ENCODE measurements around the gene CDH16. TPM values are rescaled to one million over a fixed set of nuclear protein-coding genes. Genes with fewer than 3 reads are reported as not detected.
A peak's percentile ranks its signal among the peaks of the same experiment; 100 is the strongest.

CDH16 gene
- total RNA-seq, 6 donors from 2014 or later: 0.40 to 1.8 (median 1.7) TPM; not detected in 3

DNA sequence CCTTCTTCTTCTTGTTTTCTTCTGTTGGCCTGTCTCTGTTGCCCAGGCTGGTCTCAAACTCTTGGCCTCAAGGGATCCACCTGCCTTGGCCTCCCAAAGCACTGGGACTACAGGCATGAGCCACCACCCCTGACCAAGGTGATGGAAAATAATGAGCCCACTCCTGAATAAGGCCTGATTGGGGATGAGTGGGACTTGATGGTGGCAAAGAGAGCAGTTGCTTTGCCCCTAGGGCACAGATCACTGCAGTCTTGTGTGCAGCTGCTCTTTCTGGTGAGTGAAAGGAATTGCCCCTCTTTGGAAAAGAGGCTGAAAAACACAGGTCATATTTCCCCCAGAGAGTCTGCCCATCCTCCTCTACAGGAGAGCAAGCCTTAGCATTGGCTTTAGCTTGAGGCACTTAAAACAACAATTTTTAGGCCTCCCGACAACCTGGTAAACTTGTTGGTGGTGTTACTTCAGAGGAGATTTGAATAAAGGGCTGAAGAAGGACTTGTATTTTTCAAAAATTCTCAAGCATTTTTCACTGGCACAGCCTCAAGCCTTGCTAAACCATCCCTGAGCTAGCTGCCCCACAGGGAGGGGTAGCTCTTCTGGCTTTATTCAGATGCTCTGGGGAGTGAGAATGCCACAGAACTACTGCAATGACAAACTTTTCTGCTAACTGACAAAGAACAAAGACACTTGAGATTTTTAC lies 44.5 kb downstream of the CDH16 start:
- H3K9me3 ChIP-seq: no peaks in the 10 kb centered on the region
- WGBS, 2 donors: 50% methylated on average over 1 of the region's 1 CpG
- peak overlapping the region in 3 of 4 donors; percentile 42 to 74 (median 69) for H3K27ac ChIP-seq
- no peak for ATAC-seq (ENCODE audit: low FRiP score in 2 of 2)
- no peaks in the 10 kb centered on the region for H3K27me3 ChIP-seq
- H3K4me3 ChIP-seq: no peak overlapping the region
- no peak for DNase-seq
- H3K36me3 ChIP-seq: no peaks in the 10 kb centered on the region
- TF ChIP-seq, protein P1, sequence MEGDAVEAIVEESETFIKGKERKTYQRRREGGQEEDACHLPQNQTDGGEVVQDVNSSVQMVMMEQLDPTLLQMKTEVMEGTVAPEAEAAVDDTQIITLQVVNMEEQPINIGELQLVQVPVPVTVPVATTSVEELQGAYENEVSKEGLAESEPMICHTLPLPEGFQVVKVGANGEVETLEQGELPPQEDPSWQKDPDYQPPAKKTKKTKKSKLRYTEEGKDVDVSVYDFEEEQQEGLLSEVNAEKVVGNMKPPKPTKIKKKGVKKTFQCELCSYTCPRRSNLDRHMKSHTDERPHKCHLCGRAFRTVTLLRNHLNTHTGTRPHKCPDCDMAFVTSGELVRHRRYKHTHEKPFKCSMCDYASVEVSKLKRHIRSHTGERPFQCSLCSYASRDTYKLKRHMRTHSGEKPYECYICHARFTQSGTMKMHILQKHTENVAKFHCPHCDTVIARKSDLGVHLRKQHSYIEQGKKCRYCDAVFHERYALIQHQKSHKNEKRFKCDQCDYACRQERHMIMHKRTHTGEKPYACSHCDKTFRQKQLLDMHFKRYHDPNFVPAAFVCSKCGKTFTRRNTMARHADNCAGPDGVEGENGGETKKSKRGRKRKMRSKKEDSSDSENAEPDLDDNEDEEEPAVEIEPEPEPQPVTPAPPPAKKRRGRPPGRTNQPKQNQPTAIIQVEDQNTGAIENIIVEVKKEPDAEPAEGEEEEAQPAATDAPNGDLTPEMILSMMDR (IDR thresholded peaks at IDR 0.05): no peak
- TF ChIP-seq POLR2AphosphoS5 (IDR thresholded peaks at IDR 0.05): no peak
- TF ChIP-seq EP300 (IDR thresholded peaks at IDR 0.05): no peak
- TF ChIP-seq POLR2A (IDR thresholded peaks at IDR 0.05): no peak
- peaks cover 10 to 17% (median 13%) of the 10 kb centered on the region in 4 donors for H3K4me1 ChIP-seq

DNA sequence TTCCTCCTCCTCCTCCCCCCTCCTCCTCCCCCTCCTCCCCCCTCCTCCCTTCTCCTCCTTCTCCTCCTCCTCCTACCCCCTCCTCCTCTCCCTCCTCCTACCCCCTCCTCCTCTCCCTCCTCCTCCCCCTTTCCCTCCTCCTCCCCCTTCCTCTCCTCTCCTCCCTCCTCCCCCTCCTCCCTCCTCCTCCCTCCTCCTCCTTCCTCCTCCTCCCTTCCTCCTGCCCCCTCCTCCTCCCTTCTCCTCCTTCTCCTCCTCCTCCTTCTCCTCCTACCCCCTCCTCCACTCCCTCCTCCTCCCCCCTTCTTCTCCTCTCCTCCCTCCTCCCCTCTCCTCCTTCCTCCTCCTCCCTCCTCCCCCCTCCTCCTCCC lies 45.0 kb downstream of the CDH16 start:
- no peaks in the 10 kb centered on the region for H3K9me3 ChIP-seq
- no peak overlapping the region for H3K4me3 ChIP-seq
- H3K4me1 ChIP-seq: peaks cover 10 to 17% (median 13%) of the 10 kb centered on the region in 4 donors
- H3K27ac ChIP-seq: peak overlapping the region in 3 of 4 donors; percentile 58 to 74 (median 69)
- TF ChIP-seq, protein P1 (IDR thresholded peaks at IDR 0.05): no peak
- TF ChIP-seq POLR2AphosphoS5 (IDR thresholded peaks at IDR 0.05) (no peak), POLR2A (IDR thresholded peaks at IDR 0.05) (no peak), EP300 (IDR thresholded peaks at IDR 0.05) (no peak)
- no peak for ATAC-seq (ENCODE audit: low FRiP score in 2 of 2)
- DNase-seq: no peak
- H3K27me3 ChIP-seq: no peaks in the 10 kb centered on the region
- H3K36me3 ChIP-seq: no peaks in the 10 kb centered on the region

DNA sequence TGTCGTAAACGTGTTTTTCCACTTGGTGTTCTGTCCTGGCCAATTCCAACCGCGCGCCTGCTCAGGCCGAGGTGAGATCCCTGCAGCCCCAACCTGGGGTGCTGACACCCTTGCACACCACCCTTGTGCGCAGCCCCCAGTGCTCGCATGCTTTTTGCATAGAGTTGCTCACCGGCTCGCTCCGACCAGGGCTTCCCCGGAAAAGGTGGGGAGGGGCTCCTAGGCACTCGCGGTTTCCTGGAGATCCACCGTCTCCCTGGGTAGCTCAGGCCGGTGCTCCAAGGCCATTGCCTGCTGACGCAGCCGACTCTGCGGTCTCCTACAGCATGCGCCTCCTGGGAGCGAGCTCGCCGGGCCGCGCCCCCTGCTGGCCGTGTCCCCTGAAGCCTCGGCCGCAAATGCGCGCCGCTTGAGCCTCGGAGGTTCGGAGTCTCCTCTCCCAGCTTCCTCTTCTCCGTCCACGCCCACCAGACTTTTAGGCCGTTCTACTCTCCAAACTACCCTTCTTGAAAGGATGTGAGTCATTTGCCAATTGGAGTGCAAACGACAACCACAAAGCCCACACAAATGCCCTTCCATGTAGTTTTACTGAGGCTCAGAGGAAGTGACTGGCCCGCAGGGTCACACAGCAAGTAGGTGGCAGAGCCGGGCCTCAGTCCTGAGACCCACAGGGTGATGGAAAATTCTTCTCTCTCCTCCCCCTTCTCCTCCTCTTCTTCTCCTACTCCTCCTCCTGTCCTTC lies 45.6 kb downstream of the CDH16 start:
- ATAC-seq (ENCODE audit: low FRiP score in 2 of 2) (peak; percentile 96 to 99), DNase-seq (peak; percentile 96 to 99)
- H3K27me3 ChIP-seq: no peaks in the 10 kb centered on the region
- H3K36me3 ChIP-seq: no peaks in the 10 kb centered on the region
- peak overlapping the region in 3 of 4 donors; percentile 58 to 74 (median 69) for H3K27ac ChIP-seq
- H3K9me3 ChIP-seq: no peaks in the 10 kb centered on the region
- WGBS, 2 donors: 4 to 5% methylated on average over 25 to 38 of the region's 39 CpGs
- H3K4me1 ChIP-seq: peaks cover 10 to 17% (median 13%) of the 10 kb centered on the region in 4 donors
- H3K4me3 ChIP-seq: peak overlapping the region in 3 of 4 donors; percentile 22 to 48 (median 38)
- TF ChIP-seq POLR2AphosphoS5 (IDR thresholded peaks at IDR 0.05) (peak in 1 of 2 donors; percentile 63), POLR2A (IDR thresholded peaks at IDR 0.05) (no peak), EP300 (IDR thresholded peaks at IDR 0.05) (no peak)
- TF ChIP-seq, protein P1 (IDR thresholded peaks at IDR 0.05): peak; percentile 88 to 95 (median 94)

DNA sequence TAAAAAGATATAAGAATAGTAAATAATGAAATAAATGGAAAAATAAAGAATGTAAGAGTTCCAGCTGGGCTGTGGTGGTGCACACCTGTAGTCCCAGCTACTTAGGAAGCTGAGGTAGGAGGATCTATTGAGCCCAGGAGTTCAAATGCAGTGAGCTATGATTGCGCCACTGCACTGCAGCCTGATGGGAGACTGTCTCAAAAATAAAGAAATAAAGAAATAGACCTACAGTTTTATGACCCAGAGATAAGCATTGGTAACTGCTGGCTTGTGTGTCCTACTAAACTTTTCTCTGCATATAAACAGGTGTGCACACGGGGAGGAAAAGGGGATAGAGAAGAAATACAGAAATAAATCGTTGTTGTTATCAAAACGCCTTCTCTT lies 46.1 kb downstream of the CDH16 start:
- DNase-seq (no peak), ATAC-seq (ENCODE audit: low FRiP score in 2 of 2) (no peak)
- WGBS, 2 donors: 45 to 60% methylated on average over 4 of the region's 4 CpGs
- no peak for TF ChIP-seq EP300 (IDR thresholded peaks at IDR 0.05)
- TF ChIP-seq, protein P1 (IDR thresholded peaks at IDR 0.05): no peak
- TF ChIP-seq POLR2A (IDR thresholded peaks at IDR 0.05): no peak
- no peak for TF ChIP-seq POLR2AphosphoS5 (IDR thresholded peaks at IDR 0.05)
- Histone ChIP-seq H3K9me3 (no peaks in the 10 kb centered on the region), H3K4me3 (peak overlapping the region in 3 of 4 donors; percentile 22 to 48 (median 38)), H3K4me1 (peaks cover 10 to 17% (median 13%) of the 10 kb centered on the region in 4 donors), H3K27me3 (no peaks in the 10 kb centered on the region), H3K36me3 (no peaks in the 10 kb centered on the region), H3K27ac (peak overlapping the region in 3 of 4 donors; percentile 58 to 74 (median 69))
